ENCODE data around the gene STRC. TPM values are rescaled to one million over a fixed set of nuclear protein-coding genes. Genes with fewer than 3 reads are reported as not detected.
"Not testable (repeated sequence)": the region's sequence is repeated elsewhere in the genome, so short reads cannot be mapped to it uniquely, and the experiment has no call there.

The STRC gene
- 1 to 10 TPM in 2 of 3 donors, under 1 TPM in 1; 0.59 to 1.6 (median 1.4) TPM for polyA plus RNA-seq (ENCODE audit: insufficient read length in 3 of 3)
- long read RNA-seq, donor 1 = 0 reads
- long read RNA-seq, donor 2 = 0 reads
- long read RNA-seq, donor 3 = 0 reads
- long read RNA-seq, donor 4 = 0 reads
- long read RNA-seq, donor 5 = 0 reads
- long read RNA-seq, donor 6 = 0 reads
- long read RNA-seq, donor 7 = 0 reads
- long read RNA-seq, donor 8 = 0 reads
- long read RNA-seq, donor 9 = 0 reads
- long read RNA-seq, donor 10 = 0 reads
- long read RNA-seq, donor 11 = 0 reads
- long read RNA-seq, donor 12 = 0 reads
- long read RNA-seq, donor 13 = 0 reads
- long read RNA-seq, donor 14 = 0 reads
- long read RNA-seq, donor 15 = 0 reads
- long read RNA-seq, donor 16 = 0 reads

GRCh38 chr15:43618700-43619099, at the start of gene STRC:
Gene STRC, minus strand, starts transcription at chr15:43618800. Its CDS starts 78 bp downstream, at chr15:43618722.
- DNase-seq (ENCODE audit: extremely low read depth in 1 of 11, low read depth in 9 of 11, low spot score in 4 of 11) = not testable (repeated sequence)

GRCh38 chr15:43666177-43666576, 47.6 kb upstream of the STRC start:
- DNase-seq (ENCODE audit: extremely low read depth in 1 of 11, low read depth in 9 of 11, low spot score in 4 of 11) = not testable (repeated sequence)

GRCh38 chr15:43663333-43663732, 44.7 kb upstream of the STRC start:
- not testable (repeated sequence) for DNase-seq (ENCODE audit: extremely low read depth in 1 of 11, low read depth in 9 of 11, low spot score in 4 of 11)

DNA sequence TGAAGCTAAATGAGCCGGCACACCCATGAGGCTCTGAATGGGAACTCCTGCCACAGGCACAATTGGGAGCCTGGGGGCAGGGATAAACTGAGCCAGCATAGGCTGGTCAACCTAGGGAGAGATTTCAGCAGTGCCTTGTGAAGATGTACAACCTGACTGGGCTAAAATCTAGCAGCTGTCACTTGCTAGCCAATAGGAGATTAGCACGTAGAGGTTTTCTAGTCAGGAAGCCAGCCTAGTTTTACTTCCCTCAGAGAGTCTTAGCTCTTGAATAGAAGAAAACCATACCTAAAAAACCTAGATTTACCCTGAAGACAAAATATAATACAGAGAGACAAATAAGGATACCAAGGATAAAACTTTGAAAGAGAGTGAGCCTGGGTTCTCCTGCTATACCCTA, 43.7 kb upstream of the STRC start:
- DNase-seq (ENCODE audit: extremely low read depth in 1 of 11, low read depth in 9 of 11, low spot score in 4 of 11) = not testable (repeated sequence)

GRCh38 chr15:43659727-43660126, 41.1 kb upstream of the STRC start:
- not testable (repeated sequence) for DNase-seq (ENCODE audit: extremely low read depth in 1 of 11, low read depth in 9 of 11, low spot score in 4 of 11)

GRCh38 chr15:43649430-43649926, 30.9 kb upstream of the STRC start:
- not testable (repeated sequence) for DNase-seq (ENCODE audit: extremely low read depth in 1 of 11, low read depth in 9 of 11, low spot score in 4 of 11)

DNA sequence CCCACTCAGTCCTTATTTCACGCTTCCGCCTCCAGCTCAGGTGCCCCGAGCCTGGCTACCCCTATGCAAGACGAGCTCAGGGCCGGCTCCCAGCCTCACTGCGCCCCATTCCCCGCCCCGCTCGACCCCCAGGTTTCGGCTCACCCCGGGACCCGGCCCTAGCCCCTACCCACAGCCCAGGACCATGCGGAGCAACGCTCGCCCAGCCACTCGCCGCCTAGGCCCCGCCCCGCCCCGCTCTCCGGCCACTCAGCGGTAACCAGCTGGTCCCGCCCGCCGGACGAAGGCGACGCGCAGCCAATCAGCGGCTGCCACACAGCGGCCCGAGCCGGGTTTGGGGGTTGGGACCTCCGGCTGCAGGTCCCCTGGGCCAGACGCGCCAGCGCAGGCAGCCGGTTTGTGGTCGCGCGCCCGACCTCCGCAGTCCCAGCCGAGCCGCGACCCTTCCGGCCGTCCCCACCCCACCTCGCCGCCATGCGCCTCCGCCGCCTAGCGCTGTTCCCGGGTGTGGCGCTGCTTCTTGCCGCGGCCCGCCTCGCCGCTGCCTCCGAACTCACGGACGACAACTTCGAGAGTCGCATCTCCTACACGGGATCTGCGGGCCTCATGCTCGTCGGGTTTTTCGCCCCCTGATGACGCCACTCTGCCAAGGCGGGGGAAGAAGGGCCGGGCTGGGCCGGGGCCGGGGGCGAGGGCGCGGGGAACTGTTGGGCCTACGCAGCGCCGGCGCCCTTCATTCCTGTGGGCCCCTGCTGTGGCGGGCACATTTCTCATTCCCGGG, 30.2 kb upstream of the STRC start, which contains the start of gene CATSPER2:
TSS of gene CATSPER2 (minus strand) at position 196 of the 781 bp plus-strand sequence. CDS start 783 bp downstream, outside the sequence.
- DNase-seq (ENCODE audit: extremely low read depth in 1 of 11, low read depth in 9 of 11, low spot score in 4 of 11) = no peak

- not testable (repeated sequence) for DNase-seq (ENCODE audit: extremely low read depth in 1 of 11, low read depth in 9 of 11, low spot score in 4 of 11)
These were observed 20.0 kb upstream of the STRC start for GRCh38 chr15:43638464-43639204.

DNA sequence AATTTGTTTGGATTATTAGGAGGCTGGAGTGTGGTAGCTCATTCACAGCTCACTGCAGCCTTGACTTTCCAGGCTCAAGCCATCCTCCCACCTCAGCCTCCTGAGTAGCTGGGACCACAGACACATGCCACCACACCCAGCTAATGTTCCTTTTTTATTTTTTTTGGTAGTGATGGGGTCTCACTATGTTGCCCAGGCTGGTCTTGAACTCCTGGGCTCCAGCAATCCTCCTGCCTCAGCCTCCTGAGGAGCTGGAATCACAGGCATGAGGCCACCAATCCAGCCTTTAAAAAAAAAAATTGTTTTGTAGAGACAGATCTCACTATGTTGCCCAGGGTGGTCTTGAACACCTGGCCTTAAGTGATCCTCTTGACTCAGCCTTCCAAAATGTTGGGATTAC, 8.3 kb upstream of the STRC start:
- DNase-seq (ENCODE audit: extremely low read depth in 1 of 11, low read depth in 9 of 11, low spot score in 4 of 11) = not testable (repeated sequence)

DNA sequence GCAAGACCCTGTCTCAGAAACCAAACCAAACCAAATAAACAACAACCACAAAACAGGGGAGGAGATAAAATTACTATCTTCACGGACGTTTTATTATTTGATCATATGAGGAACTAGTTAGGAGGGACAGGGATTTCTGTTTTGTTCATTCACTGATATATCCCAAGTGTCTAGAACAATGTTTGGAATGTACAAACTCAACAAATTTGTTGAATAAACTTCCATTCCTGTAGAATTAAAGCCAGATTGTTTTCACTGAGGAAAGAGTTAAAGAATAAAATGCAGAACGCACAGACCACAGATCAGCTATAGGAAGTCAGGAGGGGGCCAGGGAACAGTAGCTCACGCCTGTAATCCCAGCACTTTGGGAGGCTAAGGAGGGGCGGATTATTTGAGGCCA, 6.5 kb upstream of the STRC start:
- DNase-seq (ENCODE audit: extremely low read depth in 1 of 11, low read depth in 9 of 11, low spot score in 4 of 11) = no peak

DNA sequence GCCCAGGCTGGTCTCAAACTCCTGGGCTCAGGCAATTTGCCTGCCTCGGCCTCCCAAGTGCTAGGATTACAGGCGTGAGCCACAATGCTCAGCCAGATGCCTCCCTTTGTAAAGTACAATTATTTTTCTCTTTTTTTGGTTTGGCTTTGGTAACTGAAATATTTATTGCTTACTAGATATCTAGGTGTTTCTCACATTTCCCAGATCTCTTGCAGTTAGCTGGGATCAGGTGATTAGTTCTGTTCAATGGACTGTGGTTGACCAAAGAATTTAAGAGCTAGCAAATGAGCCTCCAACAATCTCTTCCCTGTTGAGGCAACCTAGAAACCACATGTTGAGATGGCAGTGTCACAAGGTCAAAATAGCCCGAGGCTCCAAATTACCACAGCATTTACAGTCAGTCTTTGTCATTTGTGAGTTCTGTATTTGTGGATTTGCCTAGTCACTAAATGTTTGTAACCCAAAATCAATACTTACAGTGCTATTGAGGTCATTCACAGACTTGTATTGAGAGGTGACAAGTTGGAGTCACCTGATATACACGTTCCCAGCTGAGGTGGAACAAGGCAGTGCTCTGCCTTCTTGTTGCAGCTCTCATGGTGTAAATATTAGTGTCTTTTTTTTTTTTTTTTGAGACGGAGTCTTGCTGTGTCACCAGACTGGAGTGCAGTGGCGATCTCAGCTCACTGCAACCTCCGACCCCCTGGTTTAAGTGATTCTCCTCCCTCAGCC, 3.6 kb upstream of the STRC start:
- not testable (repeated sequence) for DNase-seq (ENCODE audit: extremely low read depth in 1 of 11, low read depth in 9 of 11, low spot score in 4 of 11)

- not testable (repeated sequence) for DNase-seq (ENCODE audit: extremely low read depth in 1 of 11, low read depth in 9 of 11, low spot score in 4 of 11)
These were observed 850 bp downstream of the STRC start for GRCh38 chr15:43617750-43618149.

GRCh38 chr15:43602233-43602632, 16.4 kb downstream of the STRC start:
- not testable (repeated sequence) for DNase-seq (ENCODE audit: extremely low read depth in 1 of 11, low read depth in 9 of 11, low spot score in 4 of 11)

DNA sequence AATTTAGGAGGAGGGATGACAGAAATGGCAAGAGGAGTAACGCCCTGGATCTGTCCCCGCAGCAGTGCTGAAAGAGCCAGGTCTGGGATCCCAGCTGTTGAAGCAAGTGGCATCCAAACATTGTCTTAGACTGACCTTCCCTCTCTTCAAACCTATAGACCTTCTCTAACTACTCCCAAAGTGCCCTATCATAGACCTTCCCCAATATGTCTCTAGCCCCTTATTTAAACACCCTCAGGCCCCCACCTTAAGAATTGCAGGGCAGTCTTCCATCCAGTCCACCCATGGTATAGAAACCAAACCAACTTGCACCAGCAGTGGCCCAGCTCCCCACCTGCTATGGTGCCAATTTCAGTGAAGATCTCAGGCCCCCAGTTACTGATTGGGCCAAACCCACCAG, 18.4 kb downstream of the STRC start:
- DNase-seq (ENCODE audit: extremely low read depth in 1 of 11, low read depth in 9 of 11, low spot score in 4 of 11) = not testable (repeated sequence)

DNA sequence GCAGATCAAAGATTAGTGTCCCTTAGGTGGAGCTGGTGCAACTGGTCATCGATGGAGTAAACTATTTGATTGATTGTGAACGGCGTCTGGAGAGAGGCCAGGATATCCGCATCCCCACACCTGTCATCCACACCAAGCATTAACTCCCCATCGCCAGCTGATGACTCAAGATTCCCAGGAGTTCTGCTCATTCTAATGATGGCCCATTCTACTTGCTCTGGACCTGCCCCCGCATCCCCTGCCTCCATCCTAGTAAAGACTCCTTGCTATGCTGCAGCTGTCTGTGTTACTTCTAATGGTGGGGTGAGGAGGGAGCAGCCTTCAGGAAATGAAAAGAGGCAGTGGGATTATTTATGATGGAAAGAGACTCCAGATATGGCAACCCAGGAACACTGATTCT, 19.5 kb downstream of the STRC start:
- DNase-seq (ENCODE audit: extremely low read depth in 1 of 11, low read depth in 9 of 11, low spot score in 4 of 11) = not testable (repeated sequence)

DNA sequence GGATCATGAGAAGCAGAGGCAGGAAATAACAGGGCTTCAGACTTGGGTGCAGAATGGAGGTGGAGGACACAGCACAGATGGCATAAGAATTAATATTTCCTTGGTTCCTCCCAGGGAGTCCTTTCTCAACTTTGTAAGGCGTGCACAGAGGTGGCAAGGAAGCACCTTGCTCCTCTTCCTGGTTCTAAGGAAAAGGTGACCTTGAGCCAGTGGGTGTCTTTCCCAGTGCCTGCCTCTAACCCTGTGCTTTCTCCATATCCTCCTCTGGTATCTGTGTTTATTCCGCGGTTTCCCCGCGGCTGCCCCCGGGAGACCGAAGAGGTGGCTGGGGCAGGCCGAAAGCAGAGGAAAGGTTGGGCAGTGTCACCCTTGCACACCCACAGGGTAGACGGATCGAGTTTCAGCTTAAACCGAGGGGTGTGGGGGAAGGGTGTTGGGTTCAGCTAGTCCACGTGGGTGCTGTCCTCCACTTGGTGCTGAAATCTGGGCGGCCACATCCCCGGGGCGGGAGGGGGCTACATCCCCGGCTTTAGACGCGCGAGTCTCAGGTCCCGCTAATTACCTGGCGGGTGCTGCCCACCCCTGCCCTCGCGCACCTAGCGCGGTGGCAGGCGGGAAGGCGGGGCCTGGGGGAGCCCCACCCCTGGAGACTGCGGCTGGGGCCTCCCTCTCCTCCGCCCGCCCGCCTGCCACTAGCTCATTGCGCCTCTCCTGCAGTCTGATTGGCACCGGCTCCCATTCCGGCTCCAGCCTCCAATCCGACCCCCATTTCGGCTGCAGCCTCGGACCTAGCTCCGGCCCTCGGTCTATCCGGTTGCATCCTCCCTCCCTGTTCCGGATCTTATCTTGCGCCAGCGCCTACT, 25.0 kb downstream of the STRC start, which contains the start of gene CKMT1B:
TSS of gene CKMT1B (plus strand) at position 700 of the 863 bp plus-strand sequence. CDS start 192 bp downstream, outside the sequence.
- DNase-seq (ENCODE audit: extremely low read depth in 1 of 11, low read depth in 9 of 11, low spot score in 4 of 11) = not testable (repeated sequence)

GRCh38 chr15:43592841-43593240, 25.8 kb downstream of the STRC start:
- DNase-seq (ENCODE audit: extremely low read depth in 1 of 11, low read depth in 9 of 11, low spot score in 4 of 11) = not testable (repeated sequence)
